Measurements from ENCODE around the gene TMTC4. TPM values are rescaled to one million over a fixed set of nuclear protein-coding genes. Genes with fewer than 3 reads are reported as not detected.

Gene TMTC4
- total RNA-seq, 3 donors from 2014 or later = 17.2 to 23.3 (median 17.8) TPM

GRCh38 chr13:100636441-100636840 lies 38.2 kb downstream of the TMTC4 start:
- DNase-seq = no peak
- Histone ChIP-seq H3K36me3 (ENCODE audit: low read depth) (no peaks in the 10 kb centered on the region), H3K4me3 (no peak overlapping the region), H3K9me3 (no peaks in the 10 kb centered on the region), H3K4me1 (ENCODE audit: low read depth) (no peaks in the 10 kb centered on the region)
- TF ChIP-seq CTCF (IDR thresholded peaks at IDR 0.05) = no peak
- intact Hi-C loops (cut with DNase I, micrococcal nuclease) = no loop called here
- no peak for ATAC-seq

- TF ChIP-seq CTCF (IDR thresholded peaks at IDR 0.05) = no peak
- no peak for ATAC-seq
- no peak overlapping the region for H3K4me3 ChIP-seq
- no peaks in the 10 kb centered on the region for H3K4me1 ChIP-seq (ENCODE audit: low read depth)
- intact Hi-C loops (cut with DNase I, micrococcal nuclease) = no loop called here
- DNase-seq = no peak
- no peaks in the 10 kb centered on the region for H3K36me3 ChIP-seq (ENCODE audit: low read depth)
- no peaks in the 10 kb centered on the region for H3K9me3 ChIP-seq
Measured at GRCh38 chr13:100636004-100636403, 38.6 kb downstream of the TMTC4 start.

- TF ChIP-seq CTCF (IDR thresholded peaks at IDR 0.05) = no peak
- Histone ChIP-seq H3K4me3 (no peak overlapping the region), H3K36me3 (ENCODE audit: low read depth) (no peaks in the 10 kb centered on the region), H3K4me1 (ENCODE audit: low read depth) (no peaks in the 10 kb centered on the region), H3K9me3 (no peaks in the 10 kb centered on the region)
- intact Hi-C loops (cut with DNase I, micrococcal nuclease) = no loop called here
- ATAC-seq (no peak), DNase-seq (no peak)
Measured at GRCh38 chr13:100634696-100635095, 39.9 kb downstream of the TMTC4 start.

GRCh38 chr13:100633461-100633860 lies 41.1 kb downstream of the TMTC4 start:
- no peak for ATAC-seq
- intact Hi-C loops (cut with DNase I, micrococcal nuclease) = no loop called here
- Histone ChIP-seq H3K9me3 (no peaks in the 10 kb centered on the region), H3K4me3 (no peak overlapping the region), H3K4me1 (ENCODE audit: low read depth) (no peaks in the 10 kb centered on the region), H3K36me3 (ENCODE audit: low read depth) (no peaks in the 10 kb centered on the region)
- no peak for TF ChIP-seq CTCF (IDR thresholded peaks at IDR 0.05)
- no peak for DNase-seq

GRCh38 chr13:100630555-100630954 lies 44.0 kb downstream of the TMTC4 start:
- no peaks in the 10 kb centered on the region for H3K36me3 ChIP-seq (ENCODE audit: low read depth)
- TF ChIP-seq CTCF (IDR thresholded peaks at IDR 0.05) = no peak
- H3K4me3 ChIP-seq = no peak overlapping the region
- H3K4me1 ChIP-seq (ENCODE audit: low read depth) = no peaks in the 10 kb centered on the region
- intact Hi-C loops (cut with DNase I, micrococcal nuclease) = no loop called here
- DNase-seq (no peak), ATAC-seq (no peak)
- no peaks in the 10 kb centered on the region for H3K9me3 ChIP-seq

GRCh38 chr13:100627120-100627519 lies 47.5 kb downstream of the TMTC4 start:
- DNase-seq = no peak
- intact Hi-C loops (cut with DNase I, micrococcal nuclease) = no loop called here
- no peak for ATAC-seq
- no peak for TF ChIP-seq CTCF (IDR thresholded peaks at IDR 0.05)
- Histone ChIP-seq H3K4me1 (ENCODE audit: low read depth) (no peaks in the 10 kb centered on the region), H3K36me3 (ENCODE audit: low read depth) (no peaks in the 10 kb centered on the region), H3K4me3 (no peak overlapping the region), H3K9me3 (no peaks in the 10 kb centered on the region)
